Loucy (cell line): ENCODE data around the gene C1QC.

Experiments used
- H2AFZ ChIP-seq: fragments of 200-600 bp; sonication (generic); 2 replicates; pipeline ENCODE4 v1.6.0; 2016; ENCODE audit warnings: antibody characterized with exemption, mild to moderate bottlenecking, low read length, moderate library complexity
- H3F3A ChIP-seq: fragments of 200-600 bp; 2 replicates; pipeline ENCODE4 v1.6.0; 2016; ENCODE audit warnings: antibody characterized with exemption, low read depth, mild to moderate bottlenecking
- H3K27me3 ChIP-seq: fragments of 200-600 bp; sonication (generic); 2 replicates; pipeline ENCODE4 v1.6.1; 2014; ENCODE audit warnings: low read length, mild to moderate bottlenecking; ENCODE audit not compliant: insufficient read depth, poor library complexity, severe bottlenecking
- H3K36me3 ChIP-seq: fragments of 200-600 bp; sonication (generic); 2 replicates; pipeline ENCODE4 v1.6.1; 2016; ENCODE audit warnings: low read length; ENCODE audit not compliant: insufficient read depth
- H3K4me1 ChIP-seq: fragments of 200-600 bp; sonication (generic); 2 replicates; pipeline ENCODE4 v1.5.1; 2014; ENCODE audit warnings: low read length, mild to moderate bottlenecking; ENCODE audit not compliant: insufficient read depth, poor library complexity, severe bottlenecking
- H3K4me2 ChIP-seq: fragments of 200-600 bp; sonication (generic); 2 replicates; pipeline ENCODE4 v1.6.0; 2014; ENCODE audit warnings: antibody characterized with exemption, low read length, low read depth, mild to moderate bottlenecking; ENCODE audit not compliant: poor library complexity, severe bottlenecking
- H3K4me3 ChIP-seq: fragments of 200-600 bp; sonication (generic); 2 replicates; pipeline ENCODE4 v1.5.1; 2014; ENCODE audit warnings: low read length, mild to moderate bottlenecking, mixed read lengths; ENCODE audit not compliant: poor library complexity, severe bottlenecking
- H3K79me2 ChIP-seq: fragments of 200-600 bp; sonication (generic); 2 replicates; pipeline ENCODE4 v1.6.1; 2014; ENCODE audit warnings: low read length; ENCODE audit not compliant: insufficient read depth
- H3K9ac ChIP-seq: fragments of 200-600 bp; sonication (generic); 2 replicates; pipeline ENCODE4 v1.6.0; 2014; ENCODE audit warnings: mild to moderate bottlenecking, low read depth, low read length, moderate library complexity; ENCODE audit not compliant: poor library complexity, severe bottlenecking
- H3K9me2 ChIP-seq: fragments of 200-600 bp; sonication (generic); replicated peaks from 2 replicates; pipeline ENCODE4 v1.6.1; 2016; ENCODE audit warnings: low read depth, low read length, mixed read lengths
- H3K9me3 ChIP-seq: fragments of 200-600 bp; sonication (generic); 2 replicates; pipeline ENCODE4 v1.6.1; 2014; ENCODE audit warnings: mild to moderate bottlenecking, antibody characterized with exemption, low read length, low read depth; ENCODE audit not compliant: insufficient read depth
- H4K20me1 ChIP-seq: fragments of 200-600 bp; sonication (generic); 2 replicates; pipeline ENCODE4 v1.6.0; 2014; ENCODE audit warnings: antibody characterized with exemption, low read length, mild to moderate bottlenecking; ENCODE audit not compliant: insufficient read depth, poor library complexity, severe bottlenecking
- EZH2phosphoT487 ChIP-seq: fragments of 200-600 bp; IDR thresholded peaks from 2 replicates; pipeline ENCODE4 v1.6.1; 2018; ENCODE audit warnings: antibody characterized with exemption, mild to moderate bottlenecking, moderate library complexity, borderline replicate concordance
- TF ChIP-seq, protein P1 (sequence below): fragments of 200-600 bp; sonication (generic); conservative IDR thresholded peaks from 2 replicates; pipeline ENCODE4 v1.5.1; 2014; ENCODE audit warnings: mild to moderate bottlenecking, antibody characterized with exemption, low read length

The C1QC gene

DNA sequence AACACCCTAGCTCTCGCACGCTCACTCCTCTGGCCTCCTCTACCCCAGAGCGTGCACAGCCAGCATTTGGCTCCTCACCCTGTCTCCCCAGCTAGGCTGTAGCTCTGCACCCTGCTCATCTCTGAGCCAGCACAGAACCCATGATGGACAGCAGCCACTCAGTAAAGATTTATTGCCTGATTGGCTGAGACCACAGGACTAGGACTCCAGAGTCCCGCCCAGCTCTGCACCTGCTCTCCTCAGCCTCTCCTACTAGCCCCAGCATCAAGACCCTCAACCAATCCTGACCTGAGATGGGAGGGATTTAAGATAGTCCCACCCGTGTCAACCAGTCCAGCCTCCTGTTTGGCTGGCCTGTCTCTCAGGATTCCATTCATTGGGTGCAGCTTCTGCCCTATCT lies 18.9 kb downstream of the C1QC start:
- no peak for TF ChIP-seq EZH2phosphoT487
- TF ChIP-seq, protein P1, sequence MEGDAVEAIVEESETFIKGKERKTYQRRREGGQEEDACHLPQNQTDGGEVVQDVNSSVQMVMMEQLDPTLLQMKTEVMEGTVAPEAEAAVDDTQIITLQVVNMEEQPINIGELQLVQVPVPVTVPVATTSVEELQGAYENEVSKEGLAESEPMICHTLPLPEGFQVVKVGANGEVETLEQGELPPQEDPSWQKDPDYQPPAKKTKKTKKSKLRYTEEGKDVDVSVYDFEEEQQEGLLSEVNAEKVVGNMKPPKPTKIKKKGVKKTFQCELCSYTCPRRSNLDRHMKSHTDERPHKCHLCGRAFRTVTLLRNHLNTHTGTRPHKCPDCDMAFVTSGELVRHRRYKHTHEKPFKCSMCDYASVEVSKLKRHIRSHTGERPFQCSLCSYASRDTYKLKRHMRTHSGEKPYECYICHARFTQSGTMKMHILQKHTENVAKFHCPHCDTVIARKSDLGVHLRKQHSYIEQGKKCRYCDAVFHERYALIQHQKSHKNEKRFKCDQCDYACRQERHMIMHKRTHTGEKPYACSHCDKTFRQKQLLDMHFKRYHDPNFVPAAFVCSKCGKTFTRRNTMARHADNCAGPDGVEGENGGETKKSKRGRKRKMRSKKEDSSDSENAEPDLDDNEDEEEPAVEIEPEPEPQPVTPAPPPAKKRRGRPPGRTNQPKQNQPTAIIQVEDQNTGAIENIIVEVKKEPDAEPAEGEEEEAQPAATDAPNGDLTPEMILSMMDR: no peak
- no peak overlapping the region for H3K4me2 ChIP-seq
- no peaks in the 10 kb centered on the region for H3K9me2 ChIP-seq
- no peak overlapping the region for H3K4me3 ChIP-seq
- H3K9me3 ChIP-seq: no peaks in the 10 kb centered on the region
- H3K4me1 ChIP-seq: no peaks in the 10 kb centered on the region
- no peaks in the 10 kb centered on the region for H3K36me3 ChIP-seq
- H3F3A ChIP-seq: no peaks in the 10 kb centered on the region
- no peak overlapping the region for H2AFZ ChIP-seq
- H4K20me1 ChIP-seq: no peaks in the 10 kb centered on the region
- H3K27me3 ChIP-seq: no peaks in the 10 kb centered on the region
- H3K9ac ChIP-seq: no peak overlapping the region
- no peaks in the 10 kb centered on the region for H3K79me2 ChIP-seq

DNA sequence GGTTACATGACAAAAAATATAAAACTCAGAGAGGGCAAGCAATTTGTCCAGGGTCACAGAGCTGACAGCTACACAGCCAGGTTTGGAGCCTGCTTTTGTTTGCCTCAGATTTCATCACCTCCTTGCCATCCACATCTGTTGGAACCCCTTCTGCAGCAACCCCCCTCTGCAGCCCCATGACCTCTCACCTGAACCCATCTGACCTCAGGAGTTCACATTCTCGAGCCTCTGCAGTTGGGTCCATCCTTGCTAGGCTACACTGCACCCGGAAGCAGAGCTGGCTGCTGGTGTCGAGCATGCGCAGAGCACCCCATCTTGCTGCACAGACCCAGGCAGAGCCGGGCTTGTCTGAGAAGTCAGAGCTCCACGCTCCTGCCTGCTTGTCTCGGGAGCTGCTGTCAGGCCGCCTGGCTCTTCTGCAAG lies 19.6 kb downstream of the C1QC start:
- no peak overlapping the region for H3K9ac ChIP-seq
- H3K9me3 ChIP-seq: no peaks in the 10 kb centered on the region
- H3K4me3 ChIP-seq: no peak overlapping the region
- no peaks in the 10 kb centered on the region for H3K79me2 ChIP-seq
- no peak overlapping the region for H2AFZ ChIP-seq
- H3K4me1 ChIP-seq: no peaks in the 10 kb centered on the region
- no peaks in the 10 kb centered on the region for H3K9me2 ChIP-seq
- H3K27me3 ChIP-seq: no peaks in the 10 kb centered on the region
- no peaks in the 10 kb centered on the region for H3F3A ChIP-seq
- H4K20me1 ChIP-seq: no peaks in the 10 kb centered on the region
- H3K4me2 ChIP-seq: no peak overlapping the region
- no peaks in the 10 kb centered on the region for H3K36me3 ChIP-seq
- TF ChIP-seq, protein P1: no peak
- no peak for TF ChIP-seq EZH2phosphoT487

DNA sequence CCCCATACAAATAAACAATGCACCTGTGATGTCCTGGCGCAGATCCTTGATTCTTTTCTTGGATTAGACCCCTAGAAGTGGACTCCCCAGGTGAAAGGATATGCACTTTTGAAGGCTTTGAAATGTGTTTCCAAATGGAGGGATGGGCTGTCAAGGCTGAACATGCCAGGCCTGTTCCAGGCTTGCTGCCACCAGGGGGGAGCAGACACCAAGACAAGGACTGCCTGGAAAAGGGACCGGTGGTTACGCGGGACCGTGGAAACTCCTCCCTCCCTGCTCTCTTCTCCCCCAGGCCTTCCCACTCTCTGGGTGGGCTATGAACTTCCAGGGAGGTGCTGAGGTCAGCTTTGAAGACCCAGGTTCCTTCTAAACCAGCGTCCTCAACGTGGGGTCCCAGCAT lies 22.3 kb downstream of the C1QC start:
- Histone ChIP-seq H3K36me3 (no peaks in the 10 kb centered on the region), H3K9me3 (no peaks in the 10 kb centered on the region), H3F3A (no peaks in the 10 kb centered on the region), H3K4me2 (no peak overlapping the region), H3K79me2 (no peaks in the 10 kb centered on the region), H3K9ac (no peak overlapping the region), H3K9me2 (no peaks in the 10 kb centered on the region), H2AFZ (no peak overlapping the region), H3K4me3 (no peak overlapping the region), H4K20me1 (no peaks in the 10 kb centered on the region), H3K4me1 (no peaks in the 10 kb centered on the region), H3K27me3 (no peaks in the 10 kb centered on the region)
- TF ChIP-seq EZH2phosphoT487: no peak
- TF ChIP-seq, protein P1: peak; percentile 41
